Left cardiac atrium (tissue), 4 donors: ENCODE measurements around the gene HOXA2. TPM values are rescaled to one million over a fixed set of nuclear protein-coding genes. Genes with fewer than 3 reads are reported as not detected.
A peak's percentile ranks its signal among the peaks of the same experiment; 100 is the strongest.

Experiments used
- ATAC-seq, 2 donors: fragments of 200-7000 bp; cut with Tn5 transposase; one replicate each; pipeline ENCODE4 v1.9.1; 2020; ENCODE audit warnings: mild to moderate bottlenecking in 2 of 2, moderate library complexity in 2 of 2
- DNase-seq: peaks from one replicate; pipeline ENCODE4 v3.0.0-alpha.2; 2020
- intact Hi-C, 2 donors: fragments of 100-400 bp; cut with DNase I; formaldehyde crosslinking; loops; one replicate each; pipeline versions ENCODE4 v1.14.1 to v1.15.1; 2022 to 2023
- total RNA-seq, 2 donors: library from RNA; stranded (reverse); fragmentation: NEBNext Ultra II Directional; extraction: Animal tissue kit (Norgen Biotek cat#: 25700); gene quantifications; one replicate each; pipeline ENCODE4 v1.2.1, GENCODE V29; 2021
- donor health status: DM: no; HTN: yes; CAD: no.
- donor health status: DM: no; HTN: yes; CAD: no; lungs with severe emphysema.
- donor health status: DM: yes; HTN: yes; CAD: no.
- donor health status: Dilated cardiomyopathy.

Gene HOXA2
- total RNA-seq, 2 donors from 2014 or later, result 0.13 to 0.38 TPM

DNA sequence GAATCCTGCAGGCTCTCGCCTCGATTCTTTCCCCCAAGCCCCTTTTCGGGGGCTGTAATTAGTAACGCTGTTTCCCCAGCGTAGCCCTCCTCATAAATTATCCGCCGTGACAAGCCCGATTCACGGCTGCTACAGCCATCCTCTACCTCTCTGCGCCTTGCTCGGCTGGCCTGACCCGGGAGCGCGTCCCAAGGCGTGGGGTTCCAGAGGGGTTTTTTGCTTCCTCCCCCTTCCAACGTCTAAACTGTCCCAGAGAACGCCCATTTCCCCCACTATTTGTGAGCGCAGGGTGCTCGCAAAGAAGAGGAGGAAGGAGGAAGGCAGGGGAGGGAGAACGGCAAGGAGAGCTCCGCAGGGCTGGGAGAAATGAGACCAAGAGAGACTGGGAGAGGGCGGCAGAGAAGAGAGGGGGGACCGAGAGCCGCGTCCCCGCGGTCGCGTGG lies 40.1 kb upstream of the HOXA2 start:
- ATAC-seq (no peak), DNase-seq (no peak)
- intact Hi-C loops, result no loop called here

DNA sequence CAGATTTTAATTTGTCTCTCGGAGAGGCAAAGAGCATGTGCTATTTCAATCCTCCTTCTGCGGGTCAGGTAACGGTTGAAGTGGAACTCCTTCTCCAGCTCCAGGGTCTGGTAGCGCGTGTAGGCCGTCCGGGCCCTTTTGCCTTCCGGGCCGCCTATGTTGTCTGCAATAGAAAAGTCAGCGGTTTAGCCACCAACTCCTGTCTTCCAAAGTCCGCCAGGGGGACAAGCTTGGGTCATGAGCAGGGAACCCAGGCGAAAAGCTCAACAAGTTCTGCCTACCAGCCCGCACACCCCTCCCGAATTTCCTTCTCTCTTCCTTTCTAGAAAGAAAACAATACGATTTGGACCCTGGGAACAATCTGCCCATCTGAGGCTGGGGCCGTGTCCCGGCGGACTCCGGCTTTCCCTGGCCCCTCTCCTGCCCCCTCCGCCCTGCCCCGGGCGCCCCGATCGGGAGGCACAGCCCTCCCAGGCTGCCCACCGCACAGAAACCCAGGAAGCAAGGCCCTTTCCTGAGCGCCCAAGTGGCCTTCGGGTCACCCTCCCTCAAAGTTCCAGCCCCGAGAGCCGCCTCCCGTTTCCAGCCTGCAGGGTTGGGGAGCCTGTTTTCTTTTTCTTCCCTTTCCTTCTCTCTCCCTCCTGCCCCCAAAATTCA lies 39.6 kb upstream of the HOXA2 start:
- no peak for ATAC-seq
- DNase-seq, result no peak
- intact Hi-C loops, result no loop called here

DNA sequence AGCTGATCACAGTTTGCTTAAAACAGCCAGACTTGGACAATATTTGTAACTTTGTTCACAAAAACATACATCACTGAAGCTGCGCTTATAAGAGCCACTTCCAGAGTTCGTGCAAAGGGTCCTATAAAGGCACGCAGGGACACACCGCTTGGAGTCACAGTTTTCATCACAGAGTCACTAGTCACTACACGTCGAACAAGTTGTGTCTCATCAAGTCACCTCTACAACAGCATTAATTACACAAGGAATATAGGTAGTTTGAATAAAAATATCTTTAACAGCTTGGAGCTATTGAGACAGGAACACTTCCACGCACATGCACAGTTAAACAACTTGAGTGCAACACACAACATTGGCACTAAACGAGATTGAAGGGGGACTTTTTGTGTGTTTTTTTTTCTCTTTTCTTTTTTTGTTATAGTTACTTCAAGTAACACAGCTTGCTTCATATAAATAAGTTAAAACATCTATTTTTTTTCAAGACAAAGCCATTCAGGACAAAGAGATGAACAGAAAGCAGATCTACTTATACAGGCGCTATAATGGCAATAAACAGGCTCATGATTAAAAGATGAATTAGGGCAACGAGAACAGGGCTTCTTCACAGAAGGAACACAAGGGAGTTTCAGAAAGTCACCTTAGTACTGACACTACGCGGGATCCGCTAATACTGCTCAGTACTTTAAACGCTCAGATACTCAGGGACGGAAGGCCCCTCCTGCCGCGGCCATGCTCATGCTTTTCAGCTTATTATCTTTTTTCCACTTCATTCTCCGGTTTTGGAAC lies 38.8 kb upstream of the HOXA2 start:
- DNase-seq, result no peak
- intact Hi-C loops, result no loop called here
- ATAC-seq, result no peak

DNA sequence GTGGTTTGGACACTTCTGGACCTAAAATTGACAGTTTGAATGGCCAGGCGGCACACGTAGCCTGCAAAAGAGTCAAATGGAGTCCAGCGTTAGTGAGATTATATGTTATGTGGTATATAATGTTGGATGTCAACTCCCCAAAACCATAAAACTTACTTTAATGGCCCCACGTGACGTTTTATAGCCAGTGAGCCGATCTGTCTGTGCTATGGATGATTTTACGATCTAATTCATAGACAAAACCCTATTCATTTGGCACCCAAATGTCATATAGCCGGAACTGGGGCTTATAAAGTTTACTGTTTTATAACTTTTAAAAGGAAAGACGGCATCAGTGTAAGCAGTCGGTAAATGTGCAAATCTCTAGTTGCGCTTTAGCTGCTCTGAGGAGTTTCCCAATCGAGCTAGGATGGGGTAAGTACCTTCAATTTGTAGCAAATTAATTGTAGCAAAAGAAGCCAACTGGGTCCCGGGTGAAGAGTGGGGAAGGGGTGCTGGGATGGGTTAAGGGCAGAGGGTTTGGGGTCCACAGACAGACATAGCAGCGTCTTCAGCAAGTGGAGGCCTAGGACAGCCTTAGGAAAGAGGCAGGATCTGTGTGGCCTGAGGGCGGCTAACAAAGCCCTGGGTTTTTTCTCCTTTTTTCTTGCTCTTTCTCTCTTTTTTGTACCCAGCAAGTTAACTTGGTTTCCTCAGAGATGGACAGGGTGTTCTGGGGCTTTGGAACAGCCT lies 37.8 kb upstream of the HOXA2 start:
- intact Hi-C loops, result no loop called here
- DNase-seq, result no peak
- ATAC-seq, result no peak

DNA sequence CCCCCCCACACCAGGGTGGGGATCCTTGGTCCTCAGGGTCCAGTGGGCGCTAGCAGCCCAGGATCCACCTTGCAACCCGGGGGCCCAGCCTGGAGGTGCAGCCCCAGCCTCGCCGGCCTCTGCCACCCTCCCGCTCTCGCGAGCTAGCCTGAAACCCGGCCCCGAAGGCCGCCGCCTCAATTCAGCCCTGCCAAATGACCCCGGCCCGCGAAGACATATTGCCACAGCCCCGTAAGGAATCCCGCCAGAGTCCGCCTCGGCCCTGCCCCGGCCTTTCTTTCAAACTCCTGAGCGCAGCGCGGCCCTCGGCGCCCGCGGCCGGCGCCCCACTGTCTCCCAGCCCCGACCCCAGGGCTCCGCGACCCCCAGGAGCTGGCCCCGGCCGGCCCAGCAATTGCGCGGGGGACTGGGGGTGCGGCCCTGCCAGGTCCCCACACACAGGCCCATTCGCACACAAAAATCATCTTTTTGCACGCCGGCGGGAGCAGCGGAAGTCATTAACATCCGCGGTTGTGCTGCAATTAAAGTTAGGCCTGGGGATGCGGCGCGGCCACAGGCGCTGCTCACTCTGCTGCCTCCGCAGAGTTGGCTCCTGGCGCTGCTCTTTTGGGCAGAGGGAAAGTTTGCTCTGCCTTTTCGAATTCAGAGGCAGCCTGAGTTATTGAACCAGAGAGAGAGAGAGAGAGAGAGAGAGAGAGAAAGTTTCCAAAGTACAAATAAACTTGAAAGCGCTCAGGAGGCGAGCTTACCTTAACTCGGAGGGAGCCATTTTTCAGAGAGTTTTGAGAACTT lies 37.0 kb upstream of the HOXA2 start:
- DNase-seq (no peak), ATAC-seq (no peak)
- intact Hi-C loops, result no loop called here

DNA sequence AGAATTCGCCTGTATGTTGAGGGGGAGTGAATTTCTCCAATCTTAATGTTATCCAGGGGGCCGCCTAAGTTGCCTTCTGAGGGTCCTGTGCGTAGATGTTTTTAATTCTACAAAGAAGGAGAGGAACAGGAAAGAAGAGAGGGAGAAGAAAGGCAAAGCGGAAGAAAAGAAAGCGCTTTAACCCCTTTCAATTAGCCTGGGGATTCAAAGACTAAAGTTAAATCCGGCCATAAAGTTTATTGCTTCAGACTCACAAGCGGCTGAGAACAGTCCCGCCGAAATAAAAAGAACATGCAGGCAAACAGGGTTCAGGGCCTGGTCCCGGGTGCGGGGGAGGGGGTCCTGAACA lies 36.5 kb upstream of the HOXA2 start:
- intact Hi-C loops, result no loop called here
- DNase-seq (no peak), ATAC-seq (no peak)

DNA sequence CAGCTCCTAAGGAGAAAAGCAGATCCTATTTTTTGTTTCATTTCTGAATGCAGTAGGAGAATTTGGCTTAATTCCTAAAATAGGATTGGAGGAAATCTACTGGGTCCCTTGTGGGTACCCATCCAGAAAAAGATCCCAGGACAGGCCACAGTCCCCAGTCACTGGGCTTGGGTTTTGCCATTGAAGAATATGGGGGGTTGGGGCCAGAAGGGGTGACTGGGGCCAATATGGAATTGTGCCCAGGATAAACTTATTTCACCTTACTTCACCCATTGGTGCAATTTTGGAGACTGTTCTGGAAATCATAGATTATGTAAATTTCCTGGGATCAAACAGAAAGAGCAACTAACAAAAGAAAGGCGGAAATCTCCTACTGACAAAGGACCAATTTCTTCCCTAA lies 36.0 kb upstream of the HOXA2 start:
- ATAC-seq, result no peak
- intact Hi-C loops, result no loop called here
- DNase-seq, result no peak

DNA sequence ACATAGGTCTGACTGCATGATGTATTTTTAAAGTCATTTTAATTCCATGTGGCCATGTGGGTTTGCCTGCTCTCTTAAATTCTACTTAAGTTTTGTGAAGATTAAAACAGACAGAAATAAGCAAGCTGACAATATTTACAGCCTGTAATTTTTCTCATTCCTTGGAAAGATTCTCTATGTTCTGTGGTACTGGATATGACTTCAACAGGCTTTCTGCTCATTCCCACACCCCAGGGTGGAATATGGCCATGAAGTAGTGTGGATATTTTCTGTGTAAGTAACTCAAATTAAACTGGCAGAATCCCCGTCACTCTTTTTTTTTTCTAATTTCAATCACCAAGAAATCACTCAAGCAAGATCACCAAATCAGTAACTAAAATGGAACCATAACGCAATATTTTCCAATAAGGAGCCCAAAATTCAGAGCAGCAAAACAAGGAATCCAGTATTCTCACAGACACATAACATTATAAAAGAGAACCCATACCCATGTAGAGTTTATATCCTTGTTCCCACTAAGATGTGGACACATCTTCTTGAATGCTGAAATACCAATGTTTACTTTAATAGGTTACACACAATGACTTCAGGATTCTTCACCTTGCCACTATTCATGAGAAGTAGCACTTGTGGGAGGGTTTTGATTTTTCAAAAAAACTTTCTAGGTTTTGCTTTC lies 35.3 kb upstream of the HOXA2 start:
- intact Hi-C loops, result no loop called here
- no peak for DNase-seq
- ATAC-seq, result no peak

DNA sequence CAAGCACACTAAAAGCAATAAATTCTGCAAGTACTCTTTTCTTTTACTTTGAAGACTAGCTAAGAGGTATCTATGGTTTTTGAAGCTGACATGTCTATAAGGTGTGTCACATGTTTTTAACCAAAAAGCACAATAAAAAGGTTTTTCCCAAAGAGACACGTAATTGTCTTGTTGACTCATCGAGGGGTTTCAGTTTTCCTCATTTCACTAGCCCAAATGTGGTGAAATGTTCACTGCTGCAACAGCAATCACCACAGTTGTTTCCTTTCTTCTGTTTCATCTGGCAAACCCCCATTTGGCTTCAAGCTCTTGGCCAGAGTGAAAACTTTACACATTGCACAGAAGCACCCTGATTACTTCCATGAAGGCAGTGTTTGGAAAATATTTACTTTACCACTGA lies 31.9 kb upstream of the HOXA2 start:
- no peak for DNase-seq
- intact Hi-C loops, result no loop called here
- no peak for ATAC-seq

DNA sequence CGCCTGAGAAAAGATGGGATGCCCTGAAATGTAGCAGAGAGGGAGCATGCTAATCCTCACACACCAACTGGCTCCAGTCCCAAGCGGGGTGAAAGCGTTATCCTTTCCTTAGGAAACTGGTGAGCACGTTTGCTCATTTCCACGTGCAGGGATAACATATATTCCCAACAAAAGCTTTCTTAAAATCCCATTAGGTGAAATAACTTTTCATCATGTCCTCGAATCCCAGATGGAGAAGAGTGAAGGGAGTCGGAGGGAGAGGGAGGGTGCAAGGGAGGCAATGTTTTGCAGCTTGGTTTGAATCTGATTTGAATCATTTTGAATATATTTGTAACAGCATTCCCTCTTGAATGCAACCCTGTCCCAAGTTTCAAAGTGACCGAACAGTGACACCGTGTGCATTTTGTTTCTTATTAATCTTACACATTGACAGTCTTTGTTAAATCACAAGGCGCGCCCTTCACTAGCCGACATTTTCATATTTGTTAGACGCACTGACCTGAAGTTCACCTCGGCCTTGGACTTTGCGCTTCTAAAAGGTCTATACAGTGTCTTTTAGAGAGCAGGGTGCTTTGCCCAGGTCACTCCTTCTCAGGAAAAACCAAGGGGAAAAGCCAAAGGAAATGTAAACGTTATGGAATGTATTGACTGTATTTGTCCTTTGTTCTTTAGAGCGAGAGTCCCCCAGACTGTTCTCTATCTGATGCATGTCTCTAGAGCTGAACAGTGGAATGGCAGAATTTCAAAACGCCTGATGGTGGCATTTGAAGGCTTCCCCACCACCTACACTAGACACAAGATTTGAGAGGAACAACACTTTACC lies 31.1 kb upstream of the HOXA2 start:
- DNase-seq (no peak), ATAC-seq (no peak)
- intact Hi-C loops, result no loop called here

DNA sequence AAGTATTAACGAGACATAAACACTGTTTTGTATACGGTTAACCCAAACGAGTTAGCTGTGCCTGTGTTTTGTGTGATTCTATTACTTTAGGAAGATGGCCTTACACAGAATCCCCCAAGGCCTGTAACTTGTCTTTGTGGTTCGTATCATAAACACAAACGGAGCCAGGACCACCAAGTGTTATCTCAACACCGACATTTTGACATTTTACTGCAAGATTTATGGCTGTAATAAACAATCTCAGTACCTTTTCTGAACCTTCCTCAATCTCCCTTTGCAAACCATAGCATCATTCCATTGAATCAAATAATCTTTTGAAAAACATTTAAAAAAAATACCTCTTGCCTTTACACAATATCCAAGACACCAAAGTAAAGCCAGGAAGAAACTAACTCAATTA lies 30.5 kb upstream of the HOXA2 start:
- no peak for ATAC-seq
- intact Hi-C loops, result no loop called here

DNA sequence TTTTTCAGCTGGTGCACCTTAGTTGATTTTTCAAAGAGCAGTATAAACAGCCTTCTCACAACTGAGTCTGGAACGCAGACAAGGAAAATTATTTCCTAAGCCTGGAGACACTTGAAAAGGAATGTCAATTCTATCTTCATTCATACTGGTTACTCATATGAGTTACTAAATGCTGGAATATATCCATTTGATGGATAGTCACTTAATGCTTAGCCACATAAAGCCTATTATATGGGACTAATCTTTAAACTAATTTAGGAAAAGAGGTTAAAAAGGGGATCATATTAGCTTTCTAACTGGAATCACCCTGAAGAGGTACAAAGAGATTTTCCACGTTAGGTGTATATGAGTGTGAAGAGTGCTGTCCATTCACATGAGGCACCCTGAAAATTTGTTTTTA lies 29.7 kb upstream of the HOXA2 start:
- DNase-seq (no peak), ATAC-seq (no peak)
- intact Hi-C loops, result no loop called here

More for the DNA sequence above, 30.5 kb upstream of the HOXA2 start:
- no peak for DNase-seq

DNA sequence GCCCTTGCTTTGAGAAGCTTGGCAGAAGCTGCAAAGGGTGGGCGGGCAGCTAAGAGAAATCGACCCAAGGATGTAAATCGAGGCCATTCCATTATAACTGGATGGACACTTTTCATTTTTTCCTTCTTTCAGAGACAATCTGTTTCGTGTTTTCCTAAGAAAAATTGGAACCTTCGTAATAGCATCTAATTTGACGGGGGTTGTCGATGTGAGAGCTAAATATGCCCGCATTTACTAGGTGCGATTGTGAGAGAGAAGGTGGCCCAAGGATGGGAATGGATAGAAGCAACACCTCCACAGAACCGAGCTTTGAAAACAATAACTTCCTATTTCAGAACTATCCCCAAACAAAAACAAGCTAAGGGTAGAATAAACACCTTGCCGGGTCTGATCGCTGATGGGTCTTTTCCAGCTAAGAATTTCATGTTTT lies 28.9 kb upstream of the HOXA2 start:
- DNase-seq (no peak), ATAC-seq (no peak)
- intact Hi-C loops, result no loop called here

DNA sequence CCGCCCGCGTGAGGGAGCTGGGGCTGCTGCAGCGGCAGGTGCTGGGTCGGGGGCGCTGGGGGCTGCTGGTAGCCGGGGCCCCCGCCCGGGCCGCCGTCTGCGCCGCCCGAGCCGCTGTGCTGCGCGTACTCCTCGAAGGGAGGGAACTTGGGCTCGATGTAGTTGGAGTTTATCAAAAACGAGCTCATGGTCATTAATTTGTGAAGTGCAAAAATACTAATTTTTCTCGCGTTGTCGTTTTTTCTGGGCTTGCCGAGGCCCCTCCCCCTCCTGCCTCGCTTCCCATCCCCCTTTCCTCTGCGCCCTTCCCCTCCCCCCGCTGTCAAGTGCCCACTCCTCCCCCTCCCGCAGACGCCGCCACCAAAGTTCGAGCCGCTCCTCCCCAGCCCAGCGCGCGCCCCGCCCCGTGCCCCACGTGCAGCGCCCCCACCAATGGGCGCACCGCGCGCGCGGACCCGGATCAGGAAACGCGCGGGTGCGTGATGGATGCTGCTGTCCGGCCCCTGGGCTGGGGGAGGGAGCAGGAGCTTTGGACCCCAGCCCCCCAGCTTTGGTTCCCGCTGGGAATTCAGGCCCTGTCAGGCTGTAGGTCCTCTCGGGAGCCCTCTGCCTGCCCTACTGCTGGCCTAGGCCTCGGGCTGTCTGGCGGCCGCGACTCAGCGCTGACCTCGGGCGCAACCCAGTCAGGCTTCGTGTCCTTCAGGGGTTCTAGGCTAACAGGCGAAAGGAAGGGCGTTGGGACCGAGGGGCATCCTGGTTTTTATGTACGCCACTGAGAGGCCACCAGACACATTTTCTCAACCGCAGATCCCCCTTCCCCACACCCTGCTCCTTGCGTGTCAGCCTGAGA lies 28.3 kb upstream of the HOXA2 start, which contains the start of gene HOXA4:
Gene HOXA4, minus strand, starts transcription at position 218 of the 850 bp plus-strand sequence. Its CDS starts 24 bp downstream, at position 194.
- intact Hi-C loops, result no loop called here
- DNase-seq (peak; percentile 86), ATAC-seq (peak; percentile 96)

DNA sequence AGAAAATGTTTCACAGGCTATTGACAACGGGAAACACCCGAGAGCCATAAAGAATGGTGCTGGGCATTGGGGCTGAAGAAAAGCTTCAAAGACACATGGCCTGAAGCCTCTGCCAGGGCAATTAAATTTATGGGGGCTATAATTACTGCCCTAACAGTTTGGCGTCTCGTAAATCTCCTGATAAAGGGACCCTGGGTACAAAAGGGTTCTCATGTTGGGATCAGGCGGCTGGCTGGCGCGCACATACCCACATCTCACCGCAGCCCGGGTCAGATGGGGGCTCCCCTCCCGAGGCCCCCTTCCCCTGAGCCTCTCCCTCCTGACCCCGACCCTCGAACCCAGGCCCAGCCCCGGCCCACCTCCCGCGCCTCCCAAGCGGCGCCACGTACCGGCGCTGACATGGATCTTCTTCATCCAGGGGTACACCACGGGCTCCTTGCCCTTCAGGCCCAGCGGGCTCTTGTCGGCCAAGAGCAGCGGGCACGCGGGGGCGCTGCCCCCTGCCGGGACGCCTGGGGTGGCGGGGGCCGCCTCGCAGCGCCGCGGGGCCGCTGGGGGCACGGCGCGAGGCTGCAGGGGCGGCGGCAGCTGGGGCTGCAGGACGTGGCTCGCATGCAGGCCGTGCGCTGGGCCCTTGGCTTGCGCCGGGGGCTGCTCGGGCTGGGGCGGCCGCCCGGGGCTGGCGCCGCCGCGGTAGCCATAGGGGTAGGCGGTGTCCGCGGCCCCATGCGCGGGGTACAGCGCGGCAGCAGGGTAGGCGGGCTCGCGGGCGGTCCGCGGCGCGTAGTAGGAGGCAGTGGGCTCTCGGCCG lies 27.5 kb upstream of the HOXA2 start:
- DNase-seq (no peak), ATAC-seq (peak; percentile 38)
- intact Hi-C loops, result no loop called here
